GM18951 (cell line): ENCODE results near the gene CCDC112.
"Not testable (repeated sequence)": the region's sequence is repeated elsewhere in the genome, so short reads cannot be mapped to it uniquely, and the experiment has no call there.

Source experiments
- POLR2A ChIP-seq: IDR thresholded peaks from 4 replicates; pipeline ENCODE4 v1.6.1; 2011; ENCODE audit warnings: mild to moderate bottlenecking; ENCODE audit not compliant: insufficient read length, insufficient read depth; ENCODE audit errors: extremely low read depth
- in situ Hi-C: fragments of 300-500 bp; cut with MboI; formaldehyde crosslinking; loops from one replicate; pipeline ENCODE4 v1.12.0; 2022; ENCODE audit warnings: low sequenced_read_pairs, mixed read lengths, inconsistent platforms; ENCODE audit not compliant: unreplicated experiment

CCDC112 gene

GRCh38 chr5:115296124-115297022, at the start of gene CCDC112:
Gene CCDC112, minus strand, starts transcription at chr5:115296654. Its CDS starts 111 bp downstream, at chr5:115296543.
- peak; percentile 41 for TF ChIP-seq POLR2A
- in situ Hi-C loops: no loop called here

GRCh38 chr5:115345344-115345743, 48.9 kb upstream of the CCDC112 start:
- TF ChIP-seq POLR2A: no peak
- in situ Hi-C loops: no loop called here

GRCh38 chr5:115343855-115344254, 47.4 kb upstream of the CCDC112 start:
- TF ChIP-seq POLR2A: no peak
- in situ Hi-C loops: no loop called here

- TF ChIP-seq POLR2A: no peak
- in situ Hi-C loops: no loop called here
Observed at GRCh38 chr5:115342590-115343377, 46.3 kb upstream of the CCDC112 start.

- TF ChIP-seq POLR2A: no peak
- in situ Hi-C loops: no loop called here
Observed at GRCh38 chr5:115341745-115342144, 45.3 kb upstream of the CCDC112 start.

- in situ Hi-C loops: no loop called here
- TF ChIP-seq POLR2A: no peak
Observed at GRCh38 chr5:115338851-115339250, 42.4 kb upstream of the CCDC112 start.

- in situ Hi-C loops: no loop called here
- TF ChIP-seq POLR2A: no peak
Observed at GRCh38 chr5:115337882-115338281, 41.4 kb upstream of the CCDC112 start.

- TF ChIP-seq POLR2A: no peak
- in situ Hi-C loops: no loop called here
Observed at GRCh38 chr5:115336964-115337363, 40.5 kb upstream of the CCDC112 start.

GRCh38 chr5:115336201-115336720, 39.8 kb upstream of the CCDC112 start:
- TF ChIP-seq POLR2A: no peak

GRCh38 chr5:115335301-115335700, 38.8 kb upstream of the CCDC112 start:
- TF ChIP-seq POLR2A: no peak
- in situ Hi-C loops: no loop called here

More at GRCh38 chr5:115336201-115336720, 39.8 kb upstream of the CCDC112 start:
- in situ Hi-C loops: no loop called here

- no peak for TF ChIP-seq POLR2A
- in situ Hi-C loops: no loop called here
Observed at GRCh38 chr5:115333164-115333563, 36.7 kb upstream of the CCDC112 start.

GRCh38 chr5:115330830-115331229, 34.4 kb upstream of the CCDC112 start:
- in situ Hi-C loops: no loop called here
- TF ChIP-seq POLR2A: no peak

- no peak for TF ChIP-seq POLR2A
- in situ Hi-C loops: no loop called here
Observed at GRCh38 chr5:115329475-115329874, 33.0 kb upstream of the CCDC112 start.

GRCh38 chr5:115328617-115329274, 32.3 kb upstream of the CCDC112 start:
- in situ Hi-C loops: not testable (repeated sequence)
